GM12878 (cell line): ENCODE measurements around the gene PGLYRP2.

Source experiments
- CEBPB ChIP-seq, 2 experiments: fragments of 150-350 bp in 1 of 2; IDR thresholded peaks; 2 replicates each; pipeline ENCODE4 v1.6.1; 2012 to 2014; ENCODE audit warnings: low read depth in 2 of 2, low read length in 2 of 2, borderline replicate concordance in 1 of 2, inconsistent platforms in 1 of 2
- CHD1 ChIP-seq: IDR thresholded peaks from 2 replicates; pipeline ENCODE4 v1.6.1; 2012; ENCODE audit warnings: low read depth, low read length, improper control_type of control experiment
- CTCF ChIP-seq, 3 experiments: IDR thresholded peaks in 2 of 3; conservative IDR thresholded peaks in 1 of 3; 2 replicates each; pipeline ENCODE4 v1.5.1; 2011; ENCODE audit warnings: low read depth in 3 of 3, low read length in 3 of 3, mild to moderate bottlenecking in 3 of 3, control low read depth in 2 of 3, moderate library complexity in 2 of 3, inconsistent platforms in 1 of 3, mixed read lengths in 1 of 3; ENCODE audit not compliant: control insufficient read depth in 2 of 3, insufficient read depth in 1 of 3; ENCODE audit errors: extremely low read depth in 1 of 3
- ELK1 ChIP-seq: IDR thresholded peaks from 2 replicates; pipeline ENCODE4 v1.6.1; 2012; ENCODE audit warnings: low read depth, low read length, improper control_type of control experiment
- EZH2 ChIP-seq: IDR thresholded peaks from 2 replicates; pipeline ENCODE4 v1.6.1; 2012; ENCODE audit warnings: low read depth, mild to moderate bottlenecking, control low read depth, inconsistent platforms, low read length, borderline replicate concordance; ENCODE audit not compliant: control insufficient read depth
- MAX ChIP-seq: IDR thresholded peaks from 2 replicates; pipeline ENCODE4 v1.6.1; 2012; ENCODE audit warnings: low read depth, low read length, improper control_type of control experiment
- MXI1 ChIP-seq: fragments of 150-350 bp; IDR thresholded peaks from 2 replicates; pipeline ENCODE4 v1.6.1; 2011; ENCODE audit warnings: low read depth, mild to moderate bottlenecking, inconsistent platforms, low read length, improper control_type of control experiment
- POLR2A ChIP-seq: IDR thresholded peaks from 2 replicates; pipeline ENCODE4 v1.6.1; 2011; ENCODE audit warnings: low read depth, mild to moderate bottlenecking, low read length
- RCOR1 ChIP-seq: conservative IDR thresholded peaks from 2 replicates; pipeline ENCODE4 v1.6.1; 2012; ENCODE audit warnings: low read depth, low read length, improper control_type of control experiment
- RFX5 ChIP-seq: IDR thresholded peaks from 2 replicates; pipeline ENCODE4 v1.6.1; 2011; ENCODE audit warnings: low read depth, low read length, improper control_type of control experiment
- SPI1 ChIP-seq: IDR thresholded peaks from 2 replicates; pipeline ENCODE4 v1.6.1; 2011; ENCODE audit warnings: low read depth, mild to moderate bottlenecking, low read length, moderate library complexity, borderline replicate concordance; ENCODE audit not compliant: insufficient read depth
- TARDBP ChIP-seq: IDR thresholded peaks from 2 replicates; pipeline ENCODE4 v1.6.1; 2016; ENCODE audit warnings: borderline replicate concordance
- USF1 ChIP-seq: IDR thresholded peaks from 2 replicates; pipeline ENCODE4 v1.6.1; 2011; ENCODE audit warnings: borderline replicate concordance, low read depth, mild to moderate bottlenecking, moderate library complexity, mixed read lengths, low read length; ENCODE audit not compliant: insufficient read depth; ENCODE audit errors: extremely low read length

- TF ChIP-seq MAX (no peak), RCOR1 (no peak), POLR2A (no peak), USF1 (no peak), CTCF (IDR thresholded peaks at IDR 0.05 in 2 of 3, conservative IDR thresholded peaks at IDR 0.05 in 1 of 3; ENCODE audit: control insufficient read depth in 2 of 3, extremely low read depth in 1 of 3, insufficient read depth in 1 of 3, low read depth in 3 of 3, low read length in 3 of 3) (no peak), EZH2 (no peak), CEBPB (IDR thresholded peaks at IDR 0.05; ENCODE audit: borderline replicate concordance in 1 of 2, low read depth in 2 of 2, low read length in 2 of 2) (no peak), SPI1 (no peak), TARDBP (no peak), ELK1 (no peak), MXI1 (no peak), RFX5 (no peak), CHD1 (no peak)
These were observed 34.6 kb downstream of the PGLYRP2 start for GRCh38 chr19:15444505-15445226.
